Retinal pigment epithelial cell (primary cell): ENCODE results near the gene COX6B2.

Experiments used
- DNase-seq: peaks from one replicate; pipeline ENCODE4 v3.0.0-alpha.2; 2010; ENCODE audit warnings: low read depth
- H3K4me3 ChIP-seq: 2 replicates; pipeline ENCODE4 v1.5.1; 2011; ENCODE audit warnings: mild to moderate bottlenecking, low read length, control low read depth, moderate library complexity
- CTCF ChIP-seq: conservative IDR thresholded peaks from 2 replicates; pipeline ENCODE4 v1.5.1; 2011; ENCODE audit warnings: low read depth, low read length, control low read depth, inconsistent platforms

COX6B2 gene

GRCh38 chr19:55379174-55379573 is 24.7 kb upstream of the COX6B2 start:
- DNase-seq = no peak
- TF ChIP-seq CTCF = no peak
- no peak overlapping the region for H3K4me3 ChIP-seq

GRCh38 chr19:55377356-55378131 is 23.0 kb upstream of the COX6B2 start:
- no peak for DNase-seq
- TF ChIP-seq CTCF = no peak
- no peak overlapping the region for H3K4me3 ChIP-seq

- no peak for DNase-seq
- no peak for TF ChIP-seq CTCF
- no peak within 1 kb of the TSS for H3K4me3 ChIP-seq
Observed at GRCh38 chr19:55376241-55376933, 21.9 kb upstream of the COX6B2 start, which contains the start of gene TMEM190. TMEM190 (plus strand) TSS chr19:55376826; CDS start chr19:55376854, 28 bp downstream.

- no peak overlapping the region for H3K4me3 ChIP-seq
- no peak for DNase-seq
Observed at GRCh38 chr19:55373993-55374757, 19.7 kb upstream of the COX6B2 start.

GRCh38 chr19:55373306-55373992 is 18.9 kb upstream of the COX6B2 start:
- TF ChIP-seq CTCF = no peak
- no peak overlapping the region for H3K4me3 ChIP-seq
- DNase-seq = no peak

More at GRCh38 chr19:55373993-55374757, 19.7 kb upstream of the COX6B2 start:
- no peak for TF ChIP-seq CTCF

- H3K4me3 ChIP-seq = no peak overlapping the region
- TF ChIP-seq CTCF = no peak
- no peak for DNase-seq
Observed at GRCh38 chr19:55372316-55373081, 18.0 kb upstream of the COX6B2 start.
